Spleen (tissue), 7 donors: Measurements from ENCODE around the gene RAB32.
"Not testable (repeated sequence)": the region's sequence is repeated elsewhere in the genome, so short reads cannot be mapped to it uniquely, and the experiment has no call there.

Experiments used
- CTCF ChIP-seq, 11 experiments: fragments of 200-600 bp in 7 of 11; fragments of 450-650 bp in 4 of 11; sonication (generic) in 4 of 11; IDR thresholded peaks in 8 of 11; conservative IDR thresholded peaks in 3 of 11; 1 replicate in 7 of 11; 2 replicates in 4 of 11; pipeline versions ENCODE4 v1.4.0 to v1.8.0; 2016 to 2021; ENCODE audit warnings: antibody characterized with exemption in 11 of 11, inconsistent platforms in 4 of 11, mild to moderate bottlenecking in 1 of 11
- POLR2A ChIP-seq, 3 donors: fragments of 450-650 bp; IDR thresholded peaks; one replicate each; pipeline ENCODE4 v1.5.1; 2017; ENCODE audit warnings: antibody characterized with exemption in 3 of 3, mild to moderate bottlenecking in 1 of 3
- donor health status: DM: no; HTN: no; CAD: no; lungs with moderate emphysema.
- donor health status: DM: no; HTN: no; CAD: no.
- donor health status: DM: no; HTN: no; CAD: no.

GRCh38 chr6:146566661-146567060, 23.0 kb downstream of the RAB32 start:
- TF ChIP-seq CTCF (IDR thresholded peaks at IDR 0.05 in 8 of 11, conservative IDR thresholded peaks at IDR 0.05 in 3 of 11); POLR2A (IDR thresholded peaks at IDR 0.05): not testable (repeated sequence)
